ENCODE results near the gene LYPLAL1.

The LYPLAL1 gene

DNA sequence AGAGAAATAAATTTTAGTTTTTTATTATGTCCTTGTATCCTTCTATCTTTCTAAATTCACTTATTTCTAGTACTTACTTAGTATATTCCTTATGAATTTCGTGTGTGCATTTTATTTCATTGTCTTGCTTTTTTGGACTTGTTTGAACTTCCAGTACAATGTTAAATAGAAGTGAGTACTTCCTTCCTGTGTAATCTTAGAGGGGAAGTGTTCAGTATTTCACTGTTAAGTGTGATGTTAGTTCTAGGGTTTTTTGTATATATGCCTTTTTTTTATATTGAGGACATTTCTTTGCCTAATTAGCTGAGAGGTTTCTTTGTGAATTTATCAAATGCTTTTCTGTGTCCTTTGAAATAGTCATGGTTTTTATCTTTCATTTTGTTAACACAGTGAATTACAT lies 10.7 kb downstream of the LYPLAL1 start:
- Histone ChIP-seq H2BK120ac (ENCODE audit: low read depth, low read length) (no peak overlapping the region), H3K79me1 (replicated peaks; ENCODE audit: low read length, poor library complexity, severe bottlenecking) (peaks cover 7% of the 10 kb centered on the region), H3K18ac (ENCODE audit: low read depth in 1 of 2, low read length in 2 of 2) (no peak overlapping the region), H3K9ac (ENCODE audit: low read length) (no peak overlapping the region), H3K36me3 (ENCODE audit: control insufficient read depth in 1 of 2, insufficient read depth in 2 of 2, low read depth in 1 of 2, low read length in 2 of 2) (peaks cover 4 to 62% of the 10 kb centered on the region in 2 experiments), H3K9me3 (ENCODE audit: control insufficient read depth, low read length) (peaks cover 9% of the 10 kb centered on the region), H3K23ac (ENCODE audit: low read length in 2 of 2) (no peak overlapping the region), H2AFZ (ENCODE audit: low read depth, low read length) (no peak overlapping the region), H3K27ac (ENCODE audit: low read length, poor library complexity, severe bottlenecking) (no peak overlapping the region), H2AK5ac (ENCODE audit: low read length, severe bottlenecking) (no peak overlapping the region), H3K4me2 (ENCODE audit: low read length, poor library complexity, severe bottlenecking) (no peak overlapping the region), H3K4ac (ENCODE audit: low read depth in 1 of 2, low read length in 2 of 2) (no peak overlapping the region), H3K4me3 (ENCODE audit: insufficient read depth in 1 of 2, low read depth in 1 of 2, low read length in 2 of 2) (no peak overlapping the region), H4K8ac (ENCODE audit: low read length) (no peak overlapping the region), H4K91ac (ENCODE audit: low read length) (no peak overlapping the region), H2BK5ac (ENCODE audit: low read depth, low read length, poor library complexity, severe bottlenecking) (peak overlapping the region; percentile 31), H3K4me1 (ENCODE audit: control insufficient read depth, insufficient read depth, low read depth, low read length) (no peaks in the 10 kb centered on the region), H3K27me3 (ENCODE audit: control insufficient read depth in 1 of 2, insufficient read depth in 1 of 2, low read length in 2 of 2) (no peaks in the 10 kb centered on the region), H2BK15ac (ENCODE audit: low read depth, poor library complexity, severe bottlenecking) (no peak overlapping the region), H2BK12ac (ENCODE audit: low read length in 2 of 2) (no peak overlapping the region), H3K14ac (ENCODE audit: low read length in 2 of 2) (no peak overlapping the region)
- DNase-seq = no peak
- WGBS = 64% methylated on average over 1 of the region's 1 CpG

DNA sequence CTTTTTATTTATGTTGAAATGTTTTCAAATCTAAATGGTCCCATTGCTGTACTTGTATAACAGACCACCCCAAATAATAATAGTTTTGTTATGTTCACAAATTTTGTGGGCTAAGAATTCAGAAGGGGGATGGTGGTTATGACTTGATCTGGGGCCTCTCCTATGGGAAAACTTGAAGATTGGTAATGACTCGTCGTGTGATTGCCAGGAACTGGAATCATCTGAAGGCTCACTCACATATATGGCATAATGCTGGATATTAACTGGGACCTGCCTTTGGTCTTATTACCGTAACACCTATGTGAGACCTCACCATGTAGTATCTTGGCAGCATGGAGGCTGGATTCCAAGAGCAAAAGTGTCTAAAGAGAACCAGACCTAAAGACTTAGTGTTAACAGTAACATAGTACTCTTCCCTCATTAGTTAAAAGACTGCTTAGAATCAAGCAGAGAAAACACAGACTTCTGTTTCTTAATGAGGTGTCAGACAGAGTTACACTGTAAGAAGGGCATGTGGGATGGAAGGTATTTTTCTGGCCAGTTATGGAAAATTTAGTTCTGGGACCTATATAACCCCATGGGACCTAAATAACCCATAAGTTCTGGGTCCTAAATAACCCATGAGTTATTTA lies 11.9 kb downstream of the LYPLAL1 start:
- Histone ChIP-seq H3K27ac (ENCODE audit: low read length, poor library complexity, severe bottlenecking) (no peak overlapping the region), H3K18ac (ENCODE audit: low read depth in 1 of 2, low read length in 2 of 2) (no peak overlapping the region)
- 83% methylated on average over 1 of the region's 3 CpGs for WGBS

DNA sequence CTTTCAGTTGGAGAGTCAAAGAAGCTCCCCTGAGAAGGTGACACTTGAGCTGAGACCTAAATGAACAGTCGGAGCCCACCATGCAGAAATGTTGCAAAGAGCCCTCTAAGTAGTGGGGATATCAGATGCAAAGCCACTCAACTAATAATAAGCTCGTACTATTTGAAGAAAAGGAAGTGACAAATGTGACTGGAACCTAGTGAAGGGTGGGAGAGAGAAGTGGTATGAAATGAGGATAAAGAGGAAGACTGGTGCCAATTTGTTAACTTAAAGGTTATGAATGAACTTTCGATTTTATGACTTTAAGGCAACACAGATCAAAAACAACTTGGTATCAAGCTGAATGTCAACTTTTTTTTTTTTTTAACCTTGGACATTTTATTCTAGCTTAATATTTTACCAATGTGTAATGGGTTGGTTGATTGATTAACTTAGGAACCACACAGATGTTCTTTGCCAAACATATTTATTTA lies 14.7 kb downstream of the LYPLAL1 start:
- H4K8ac ChIP-seq (ENCODE audit: low read length) = no peak overlapping the region
- H3K18ac ChIP-seq (ENCODE audit: low read depth in 1 of 2, low read length in 2 of 2) = no peak overlapping the region
- no peak for DNase-seq
- H3K9me3 ChIP-seq (ENCODE audit: control insufficient read depth, low read length) = peaks cover 9% of the 10 kb centered on the region
- H2BK120ac ChIP-seq (ENCODE audit: low read depth, low read length) = no peak overlapping the region
- H3K14ac ChIP-seq (ENCODE audit: low read length in 2 of 2) = no peak overlapping the region
- H3K23ac ChIP-seq (ENCODE audit: low read length in 2 of 2) = no peak overlapping the region
- H2BK12ac ChIP-seq (ENCODE audit: low read length in 2 of 2) = no peak overlapping the region
- WGBS = 81% methylated on average over 3 of the region's 3 CpGs
- peaks cover 0 to 36% of the 10 kb centered on the region in 2 experiments for H3K36me3 ChIP-seq (ENCODE audit: control insufficient read depth in 1 of 2, insufficient read depth in 2 of 2, low read depth in 1 of 2, low read length in 2 of 2)
- no peak overlapping the region for H3K4ac ChIP-seq (ENCODE audit: low read depth in 1 of 2, low read length in 2 of 2)
- no peaks in the 10 kb centered on the region for H3K27me3 ChIP-seq (ENCODE audit: control insufficient read depth in 1 of 2, insufficient read depth in 1 of 2, low read length in 2 of 2)
- H4K91ac ChIP-seq (ENCODE audit: low read length) = no peak overlapping the region
- peak overlapping the region; percentile 49 for H3K4me2 ChIP-seq (ENCODE audit: low read length, poor library complexity, severe bottlenecking)
- peaks cover 11% of the 10 kb centered on the region for H3K79me1 ChIP-seq (replicated peaks; ENCODE audit: low read length, poor library complexity, severe bottlenecking)
- peak overlapping the region; percentile 83 for H3K9ac ChIP-seq (ENCODE audit: low read length)
- H2AFZ ChIP-seq (ENCODE audit: low read depth, low read length) = no peak overlapping the region
- H2BK5ac ChIP-seq (ENCODE audit: low read depth, low read length, poor library complexity, severe bottlenecking) = peak overlapping the region; percentile 3
- no peak overlapping the region for H3K4me3 ChIP-seq (ENCODE audit: insufficient read depth in 1 of 2, low read depth in 1 of 2, low read length in 2 of 2)
- H3K4me1 ChIP-seq (ENCODE audit: control insufficient read depth, insufficient read depth, low read depth, low read length) = no peaks in the 10 kb centered on the region
- peak overlapping the region; percentile 94 for H3K27ac ChIP-seq (ENCODE audit: low read length, poor library complexity, severe bottlenecking)
- no peak overlapping the region for H2BK15ac ChIP-seq (ENCODE audit: low read depth, poor library complexity, severe bottlenecking)
- H2AK5ac ChIP-seq (ENCODE audit: low read length, severe bottlenecking) = peak overlapping the region; percentile 50

More for the DNA sequence above, 11.9 kb downstream of the LYPLAL1 start:
- H2BK120ac ChIP-seq (ENCODE audit: low read depth, low read length) = no peak overlapping the region
- peaks cover 3% of the 10 kb centered on the region for H3K79me1 ChIP-seq (replicated peaks; ENCODE audit: low read length, poor library complexity, severe bottlenecking)
- no peak overlapping the region for H2BK15ac ChIP-seq (ENCODE audit: low read depth, poor library complexity, severe bottlenecking)
- H3K36me3 ChIP-seq (ENCODE audit: control insufficient read depth in 1 of 2, insufficient read depth in 2 of 2, low read depth in 1 of 2, low read length in 2 of 2) = peaks cover 0 to 49% of the 10 kb centered on the region in 2 experiments
- H3K4me2 ChIP-seq (ENCODE audit: low read length, poor library complexity, severe bottlenecking) = no peak overlapping the region
- H3K4me3 ChIP-seq (ENCODE audit: insufficient read depth in 1 of 2, low read depth in 1 of 2, low read length in 2 of 2) = no peak overlapping the region
- no peak overlapping the region for H2AFZ ChIP-seq (ENCODE audit: low read depth, low read length)
- H4K8ac ChIP-seq (ENCODE audit: low read length) = no peak overlapping the region
- H3K23ac ChIP-seq (ENCODE audit: low read length in 2 of 2) = no peak overlapping the region
- no peak overlapping the region for H3K14ac ChIP-seq (ENCODE audit: low read length in 2 of 2)
- H3K9me3 ChIP-seq (ENCODE audit: control insufficient read depth, low read length) = peaks cover 9% of the 10 kb centered on the region
- H3K9ac ChIP-seq (ENCODE audit: low read length) = no peak overlapping the region
- no peak for DNase-seq
- no peak overlapping the region for H2BK12ac ChIP-seq (ENCODE audit: low read length in 2 of 2)
- no peaks in the 10 kb centered on the region for H3K27me3 ChIP-seq (ENCODE audit: control insufficient read depth in 1 of 2, insufficient read depth in 1 of 2, low read length in 2 of 2)
- H2BK5ac ChIP-seq (ENCODE audit: low read depth, low read length, poor library complexity, severe bottlenecking) = no peak overlapping the region
- H4K91ac ChIP-seq (ENCODE audit: low read length) = no peak overlapping the region
- H3K4me1 ChIP-seq (ENCODE audit: control insufficient read depth, insufficient read depth, low read depth, low read length) = no peaks in the 10 kb centered on the region
- no peak overlapping the region for H3K4ac ChIP-seq (ENCODE audit: low read depth in 1 of 2, low read length in 2 of 2)
- peak overlapping the region; percentile 97 for H2AK5ac ChIP-seq (ENCODE audit: low read length, severe bottlenecking)

DNA sequence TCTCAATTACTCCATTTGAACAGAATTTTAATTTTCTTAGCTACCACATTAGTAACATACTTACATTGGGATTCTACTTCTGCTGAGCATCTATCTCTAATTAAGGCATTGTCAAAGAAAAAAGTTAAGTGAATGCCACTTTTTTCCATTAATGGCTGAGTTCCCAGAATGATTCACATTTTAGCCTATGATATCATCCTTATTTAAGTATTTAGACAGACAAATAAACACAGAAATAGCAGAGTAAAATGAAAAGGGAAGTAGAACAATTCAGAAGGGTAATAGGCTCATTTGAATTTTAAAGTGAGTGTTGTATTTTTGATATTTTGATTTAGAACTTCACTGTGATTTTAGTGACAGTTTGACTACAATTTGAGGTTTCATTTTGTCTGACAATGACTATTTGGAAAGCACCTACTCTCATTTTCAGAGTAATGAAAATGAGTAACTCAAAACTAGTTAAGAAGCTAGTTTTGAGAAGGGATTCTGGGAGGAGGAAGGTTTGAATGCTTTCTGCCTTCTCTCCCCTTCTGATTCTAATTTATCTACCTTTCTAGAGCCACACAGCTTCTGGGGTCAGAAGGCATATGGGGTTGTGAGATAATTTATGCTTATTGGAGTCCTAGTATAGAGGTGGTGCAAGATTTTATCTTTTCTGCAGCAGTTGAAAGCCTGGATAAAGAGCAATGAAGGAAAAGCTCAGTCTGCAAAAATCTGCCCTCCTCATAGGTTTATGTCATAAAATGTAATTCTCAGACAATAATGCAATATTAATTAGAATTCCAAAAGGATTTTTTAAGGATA lies 15.5 kb downstream of the LYPLAL1 start:
- H3K4me2 ChIP-seq (ENCODE audit: low read length, poor library complexity, severe bottlenecking) = no peak overlapping the region
- H3K27me3 ChIP-seq (ENCODE audit: control insufficient read depth in 1 of 2, insufficient read depth in 1 of 2, low read length in 2 of 2) = no peaks in the 10 kb centered on the region
- peak; percentile 62 for DNase-seq
- H3K9me3 ChIP-seq (ENCODE audit: control insufficient read depth, low read length) = peaks cover 4% of the 10 kb centered on the region
- no peak overlapping the region for H2BK120ac ChIP-seq (ENCODE audit: low read depth, low read length)
- H2BK5ac ChIP-seq (ENCODE audit: low read depth, low read length, poor library complexity, severe bottlenecking) = no peak overlapping the region
- peak overlapping the region; percentile 86 for H3K27ac ChIP-seq (ENCODE audit: low read length, poor library complexity, severe bottlenecking)
- H2AFZ ChIP-seq (ENCODE audit: low read depth, low read length) = no peak overlapping the region
- H3K23ac ChIP-seq (ENCODE audit: low read length in 2 of 2) = no peak overlapping the region
- H4K91ac ChIP-seq (ENCODE audit: low read length) = no peak overlapping the region
- no peak overlapping the region for H2AK5ac ChIP-seq (ENCODE audit: low read length, severe bottlenecking)
- H3K4me1 ChIP-seq (ENCODE audit: control insufficient read depth, insufficient read depth, low read depth, low read length) = no peaks in the 10 kb centered on the region
- no peak overlapping the region for H3K4me3 ChIP-seq (ENCODE audit: insufficient read depth in 1 of 2, low read depth in 1 of 2, low read length in 2 of 2)
- peak overlapping the region; percentile 83 for H3K9ac ChIP-seq (ENCODE audit: low read length)
- H3K4ac ChIP-seq (ENCODE audit: low read depth in 1 of 2, low read length in 2 of 2) = no peak overlapping the region
- H2BK15ac ChIP-seq (ENCODE audit: low read depth, poor library complexity, severe bottlenecking) = no peak overlapping the region
- H3K14ac ChIP-seq (ENCODE audit: low read length in 2 of 2) = no peak overlapping the region
- no peak overlapping the region for H2BK12ac ChIP-seq (ENCODE audit: low read length in 2 of 2)
- H3K18ac ChIP-seq (ENCODE audit: low read depth in 1 of 2, low read length in 2 of 2) = no peak overlapping the region
- H3K79me1 ChIP-seq (replicated peaks; ENCODE audit: low read length, poor library complexity, severe bottlenecking) = peaks cover 11% of the 10 kb centered on the region
- no peak overlapping the region for H4K8ac ChIP-seq (ENCODE audit: low read length)
- peaks cover 0 to 36% of the 10 kb centered on the region in 2 experiments for H3K36me3 ChIP-seq (ENCODE audit: control insufficient read depth in 1 of 2, insufficient read depth in 2 of 2, low read depth in 1 of 2, low read length in 2 of 2)
